Hematopoietic multipotent progenitor cell treated with erythropoietin and hydrocortisone succinate and interleukin-3 and kit ligand, for 15 days (in vitro differentiated cells): ENCODE data around the gene SULT1A2.
"Not testable (repeated sequence)": the region's sequence is repeated elsewhere in the genome, so short reads cannot be mapped to it uniquely, and the experiment has no call there.

Source experiments
- DNase-seq: peaks from one replicate; pipeline ENCODE4 v3.0.0-alpha.2; 2015; ENCODE audit warnings: low spot score

SULT1A2 gene

GRCh38 chr16:28558456-28558855, 38.4 kb downstream of the SULT1A2 start:
- no peak for DNase-seq

- DNase-seq, result no peak
Observed at GRCh38 chr16:28556914-28557320, 39.9 kb downstream of the SULT1A2 start.

GRCh38 chr16:28555561-28555960, 41.3 kb downstream of the SULT1A2 start:
- no peak for DNase-seq

GRCh38 chr16:28554634-28555423, 42.0 kb downstream of the SULT1A2 start:
- DNase-seq, result no peak

GRCh38 chr16:28553776-28554633, 42.8 kb downstream of the SULT1A2 start, which contains the start of gene SGF29:
Gene SGF29 (plus strand): TSS chr16:28553920. CDS start chr16:28581070, 27,150 bp downstream.
- DNase-seq, result peak; percentile 94

- no peak for DNase-seq
Observed at GRCh38 chr16:28549301-28549899, 47.5 kb downstream of the SULT1A2 start.

- DNase-seq, result no peak
Observed at GRCh38 chr16:28548306-28548802, 48.5 kb downstream of the SULT1A2 start.

GRCh38 chr16:28546626-28547025, 50.2 kb downstream of the SULT1A2 start:
- DNase-seq, result no peak

- DNase-seq, result not testable (repeated sequence)
Observed at GRCh38 chr16:28545964-28546363, 50.9 kb downstream of the SULT1A2 start.

GRCh38 chr16:28544998-28545397, 51.9 kb downstream of the SULT1A2 start:
- DNase-seq, result no peak

- DNase-seq, result no peak
Observed at GRCh38 chr16:28543072-28543471, 53.8 kb downstream of the SULT1A2 start.

- no peak for DNase-seq
Observed at GRCh38 chr16:28542646-28543045, 54.2 kb downstream of the SULT1A2 start.
